Mucosa of descending colon (tissue), 3 donors: ENCODE data around the gene MSMP. TPM values are rescaled to one million over a fixed set of nuclear protein-coding genes. Genes with fewer than 3 reads are reported as not detected.
A peak's percentile ranks its signal among the peaks of the same experiment; 100 is the strongest.

Experiments
- ATAC-seq: fragments of 200-7000 bp; cut with Tn5 transposase; one replicate; pipeline ENCODE4 v1.9.1; 2020; ENCODE audit warnings: mild to moderate bottlenecking, moderate library complexity
- DNase-seq, 3 donors: peaks; one replicate each; pipeline ENCODE4 v3.0.0-alpha.2; 2020
- H3K36me3 ChIP-seq: fragments of 200-600 bp; one replicate; pipeline ENCODE4 v1.8.0; 2021; ENCODE audit warnings: low read depth, mild to moderate bottlenecking
- H3K4me1 ChIP-seq: fragments of 200-600 bp; one replicate; pipeline ENCODE4 v1.8.0; 2021; ENCODE audit warnings: low read depth, mild to moderate bottlenecking
- H3K4me3 ChIP-seq: fragments of 200-600 bp; one replicate; pipeline ENCODE4 v1.8.0; 2021; ENCODE audit warnings: mild to moderate bottlenecking
- H3K9me3 ChIP-seq: fragments of 200-600 bp; one replicate; pipeline ENCODE4 v1.8.0; 2021; ENCODE audit warnings: mild to moderate bottlenecking
- intact Hi-C, 2 donors: fragments of 100-400 bp; cut with DNase I in 1 of 2; cut with micrococcal nuclease in 1 of 2; formaldehyde crosslinking; loops; one replicate each; pipeline versions ENCODE4 v1.11.0 to v1.11.1; 2022; cut with DNase I, micrococcal nuclease
- total RNA-seq, 3 donors: library from RNA; stranded (reverse); fragmentation: NEBNext Ultra II Directional in 2 of 3; extraction: Animal tissue kit (Norgen Biotek cat#: 25700) in 2 of 3; gene quantifications; one replicate each; pipeline versions ENCODE4 v1.2.1 to v1.2.4, GENCODE V29; 2021 to 2023
- TF ChIP-seq, protein P1 (sequence below): fragments of 200-600 bp; IDR thresholded peaks from one replicate; pipeline ENCODE4 v1.8.0; 2022; ENCODE audit warnings: antibody characterized with exemption, mild to moderate bottlenecking
- donor health status: DM: no; HTN: no; CAD: no; lungs with moderate emphysema.
- donor health status: DM: no; HTN: no; CAD: no.
- donor health status: DM: no; HTN: yes; CAD: no.

MSMP gene
- total RNA-seq, 3 donors from 2014 or later, result 0.48 TPM; not detected in 2

DNA sequence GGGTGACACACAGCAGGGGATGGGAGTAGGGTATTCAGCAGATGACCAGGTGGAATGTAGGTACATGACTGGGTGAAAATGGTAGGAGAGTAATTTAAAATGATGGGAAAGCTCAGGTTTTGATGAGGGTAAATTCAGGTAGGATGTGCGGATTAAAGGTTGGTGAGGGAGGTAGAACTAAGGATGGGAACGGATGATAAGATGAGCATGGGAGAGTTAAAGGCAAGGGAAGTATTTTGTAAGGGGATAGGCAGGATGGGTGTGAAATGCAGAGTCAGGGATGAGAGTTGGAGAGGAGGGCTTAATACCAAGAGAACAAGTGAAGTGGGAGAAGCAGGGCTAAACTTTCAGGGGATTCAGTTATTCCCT, 23.6 kb downstream of the MSMP start:
- intact Hi-C loops, result loop anchor here in 1 of 2 donors (5.0 kb wide), 1 partner anchor 73 kb away; the partner anchor contains the start of genes CCDC107 and RMRP
- Histone ChIP-seq H3K4me1 (peaks cover 49% of the 10 kb centered on the region), H3K9me3 (no peaks in the 10 kb centered on the region), H3K36me3 (no peaks in the 10 kb centered on the region), H3K4me3 (no peak overlapping the region)
- TF ChIP-seq, protein P1, sequence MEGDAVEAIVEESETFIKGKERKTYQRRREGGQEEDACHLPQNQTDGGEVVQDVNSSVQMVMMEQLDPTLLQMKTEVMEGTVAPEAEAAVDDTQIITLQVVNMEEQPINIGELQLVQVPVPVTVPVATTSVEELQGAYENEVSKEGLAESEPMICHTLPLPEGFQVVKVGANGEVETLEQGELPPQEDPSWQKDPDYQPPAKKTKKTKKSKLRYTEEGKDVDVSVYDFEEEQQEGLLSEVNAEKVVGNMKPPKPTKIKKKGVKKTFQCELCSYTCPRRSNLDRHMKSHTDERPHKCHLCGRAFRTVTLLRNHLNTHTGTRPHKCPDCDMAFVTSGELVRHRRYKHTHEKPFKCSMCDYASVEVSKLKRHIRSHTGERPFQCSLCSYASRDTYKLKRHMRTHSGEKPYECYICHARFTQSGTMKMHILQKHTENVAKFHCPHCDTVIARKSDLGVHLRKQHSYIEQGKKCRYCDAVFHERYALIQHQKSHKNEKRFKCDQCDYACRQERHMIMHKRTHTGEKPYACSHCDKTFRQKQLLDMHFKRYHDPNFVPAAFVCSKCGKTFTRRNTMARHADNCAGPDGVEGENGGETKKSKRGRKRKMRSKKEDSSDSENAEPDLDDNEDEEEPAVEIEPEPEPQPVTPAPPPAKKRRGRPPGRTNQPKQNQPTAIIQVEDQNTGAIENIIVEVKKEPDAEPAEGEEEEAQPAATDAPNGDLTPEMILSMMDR, result no peak
- ATAC-seq (no peak), DNase-seq (no peak)

DNA sequence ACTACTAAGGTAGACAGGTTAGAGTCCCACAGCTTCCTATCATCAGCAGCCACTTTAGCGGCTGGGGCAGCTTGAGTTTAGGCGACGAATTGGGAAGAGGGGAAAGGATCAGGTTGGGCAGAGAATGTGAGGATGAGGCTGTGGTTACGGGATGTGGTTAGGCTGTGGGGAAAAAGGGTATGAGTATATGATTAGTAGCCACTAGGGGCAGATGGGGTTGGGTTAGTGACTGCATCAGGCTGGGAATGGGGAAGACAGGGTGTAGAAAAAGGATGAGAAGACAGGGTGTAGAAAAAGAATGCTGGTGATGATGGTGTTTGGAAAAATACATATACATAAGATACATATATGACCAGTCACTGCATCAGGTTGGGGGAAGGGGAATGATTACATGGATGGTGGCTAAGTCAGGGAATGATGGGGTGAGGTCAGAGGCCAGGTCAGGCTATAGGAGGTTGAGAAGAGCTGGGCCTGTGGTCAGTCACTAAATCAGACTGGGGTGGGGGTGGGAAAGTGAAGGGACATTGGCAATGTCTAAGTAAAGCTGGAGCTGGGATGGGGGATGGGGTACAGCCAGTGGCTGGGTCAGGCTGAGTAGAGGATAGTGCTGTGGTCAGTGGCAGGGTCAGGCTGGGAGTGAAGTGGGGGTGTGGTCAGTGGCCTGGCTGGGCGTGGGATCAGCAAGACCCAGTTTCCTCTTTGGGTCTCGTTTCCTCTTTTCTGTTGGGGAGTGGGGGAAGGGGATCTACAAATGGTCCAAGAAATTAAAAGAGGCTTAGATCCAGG, 24.2 kb downstream of the MSMP start:
- peak; percentile 54 to 79 (median 56) for DNase-seq
- H3K9me3 ChIP-seq, result no peaks in the 10 kb centered on the region
- intact Hi-C loops, result loop anchor here in 1 of 2 donors (5.0 kb wide), 1 partner anchor 73 kb away; the partner anchor contains the start of genes CCDC107 and RMRP
- no peaks in the 10 kb centered on the region for H3K36me3 ChIP-seq
- H3K4me3 ChIP-seq, result no peak overlapping the region
- TF ChIP-seq, protein P1, result peak; percentile 18
- ATAC-seq, result no peak
- peaks cover 45% of the 10 kb centered on the region for H3K4me1 ChIP-seq

DNA sequence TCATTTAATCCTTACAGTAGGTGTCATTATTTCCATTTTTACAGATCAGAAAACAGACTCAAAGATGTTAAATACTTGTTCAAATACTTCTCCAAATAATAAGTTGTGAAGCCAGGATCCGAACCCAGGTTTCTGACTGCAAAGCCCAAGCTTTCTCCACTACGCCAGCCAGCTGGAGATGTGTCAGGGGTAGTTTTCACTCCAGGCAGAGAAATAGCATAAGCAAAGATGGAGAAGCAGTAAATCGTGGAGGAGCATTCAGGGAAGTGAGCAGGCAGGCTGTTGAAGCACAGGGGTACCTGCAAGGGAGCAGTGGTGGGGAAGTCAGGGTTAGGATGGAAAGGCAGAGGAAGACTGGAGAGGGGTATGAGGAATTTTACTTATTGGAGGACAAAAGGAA, 25.0 kb downstream of the MSMP start:
- TF ChIP-seq, protein P1, result no peak
- Histone ChIP-seq H3K9me3 (no peaks in the 10 kb centered on the region), H3K4me1 (peaks cover 37% of the 10 kb centered on the region), H3K36me3 (no peaks in the 10 kb centered on the region), H3K4me3 (no peak overlapping the region)
- ATAC-seq (no peak), DNase-seq (no peak)
- intact Hi-C loops, result no loop called here

DNA sequence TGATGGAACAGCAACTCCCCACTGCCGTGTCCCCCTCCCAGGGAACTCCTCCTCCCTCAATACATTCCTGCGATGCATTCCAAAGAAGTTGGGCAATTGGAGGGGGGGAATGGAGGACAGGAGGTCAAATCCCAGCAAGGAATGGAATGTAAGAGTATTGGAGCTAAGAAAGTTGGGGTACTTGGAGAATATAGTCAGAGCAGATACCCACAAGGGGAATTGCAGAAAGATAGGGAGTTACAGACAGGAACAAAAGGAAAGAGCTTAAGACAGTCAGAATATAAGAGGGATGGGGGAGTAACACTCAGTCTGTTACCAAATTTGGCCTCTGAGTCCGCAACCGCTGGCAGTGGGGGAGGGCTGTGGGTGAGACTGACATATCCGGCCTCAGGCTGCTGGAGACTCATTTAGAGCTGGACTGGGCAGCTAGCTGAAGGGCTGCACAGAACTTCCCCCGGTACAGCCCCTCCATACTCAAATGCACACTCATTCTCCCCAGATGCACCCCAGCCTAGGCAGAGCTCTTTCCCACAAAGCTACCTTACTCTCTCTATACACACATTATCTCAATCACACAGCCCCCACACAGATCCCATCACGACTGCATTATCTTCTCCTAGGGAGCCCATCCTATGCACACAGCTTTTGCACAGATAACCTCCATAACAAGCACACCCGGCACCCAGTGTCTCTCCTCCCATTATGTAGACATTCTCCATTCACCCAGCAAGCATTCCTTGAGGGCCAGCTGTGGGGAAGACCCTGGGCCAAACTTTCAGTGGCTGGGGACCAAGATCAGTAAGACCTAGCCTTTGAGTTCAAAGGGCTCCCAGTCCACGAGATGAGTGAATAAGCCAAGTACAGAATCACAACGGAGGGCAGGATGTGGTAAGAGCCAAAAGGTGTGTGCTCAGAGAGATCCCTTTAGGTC, 25.8 kb downstream of the MSMP start:
- Histone ChIP-seq H3K4me3 (no peak overlapping the region), H3K9me3 (no peaks in the 10 kb centered on the region), H3K4me1 (peaks cover 29% of the 10 kb centered on the region), H3K36me3 (no peaks in the 10 kb centered on the region)
- intact Hi-C loops, result no loop called here
- peak; percentile 63 to 79 (median 63) for DNase-seq
- TF ChIP-seq, protein P1, result no peak
- no peak for ATAC-seq

DNA sequence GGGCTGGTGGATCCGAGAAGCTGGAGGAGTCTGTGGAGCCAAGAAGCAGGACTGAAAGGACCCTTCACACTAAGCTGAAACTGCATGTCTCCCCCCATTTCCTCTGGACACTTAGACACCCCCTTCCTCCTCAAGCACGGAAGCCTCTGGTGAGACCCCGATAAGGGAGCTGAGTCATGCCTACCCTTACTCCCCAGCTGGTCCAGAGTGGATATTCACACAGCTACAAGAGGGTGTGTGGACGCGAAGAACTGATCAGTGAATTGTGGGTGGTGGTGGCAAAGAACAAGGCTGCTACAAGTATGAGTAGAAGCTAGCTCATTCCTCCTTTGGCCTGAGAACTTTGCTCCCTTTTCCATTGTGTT, 26.4 kb downstream of the MSMP start:
- peaks cover 4% of the 10 kb centered on the region for H3K36me3 ChIP-seq
- DNase-seq (no peak), ATAC-seq (no peak)
- intact Hi-C loops, result no loop called here
- no peaks in the 10 kb centered on the region for H3K9me3 ChIP-seq
- TF ChIP-seq, protein P1, result no peak
- H3K4me3 ChIP-seq, result no peak overlapping the region
- peaks cover 25% of the 10 kb centered on the region for H3K4me1 ChIP-seq
